ENCODE data around the gene MAP4K2. TPM values are rescaled to one million over a fixed set of nuclear protein-coding genes. Genes with fewer than 3 reads are reported as not detected.

MAP4K2 gene
- total RNA-seq, 1 donor: 70.8 TPM

GRCh38 chr11:64839335-64839734, 36.3 kb upstream of the MAP4K2 start:
- no peak for DNase-seq (ENCODE audit: low read depth in 2 of 3, low spot score in 2 of 3)

- no peak for DNase-seq (ENCODE audit: low read depth in 2 of 3, low spot score in 2 of 3)
Observed at GRCh38 chr11:64838600-64839334, 35.8 kb upstream of the MAP4K2 start.

GRCh38 chr11:64837887-64838351, 34.9 kb upstream of the MAP4K2 start:
- DNase-seq (ENCODE audit: low read depth in 2 of 3, low spot score in 2 of 3): no peak

GRCh38 chr11:64836448-64837072, 33.5 kb upstream of the MAP4K2 start:
- no peak for DNase-seq (ENCODE audit: low read depth in 2 of 3, low spot score in 2 of 3)

GRCh38 chr11:64835616-64836447, 32.8 kb upstream of the MAP4K2 start:
- no peak for DNase-seq (ENCODE audit: low read depth in 2 of 3, low spot score in 2 of 3)

GRCh38 chr11:64834723-64835615, 32.0 kb upstream of the MAP4K2 start:
- no peak for DNase-seq (ENCODE audit: low read depth in 2 of 3, low spot score in 2 of 3)

- DNase-seq (ENCODE audit: low read depth in 2 of 3, low spot score in 2 of 3): no peak
Observed at GRCh38 chr11:64834031-64834722, 31.2 kb upstream of the MAP4K2 start.

- DNase-seq (ENCODE audit: low read depth in 2 of 3, low spot score in 2 of 3): no peak
Observed at GRCh38 chr11:64833509-64833908, 30.5 kb upstream of the MAP4K2 start.

- no peak for DNase-seq (ENCODE audit: low read depth in 2 of 3, low spot score in 2 of 3)
Observed at GRCh38 chr11:64833198-64833502, 30.1 kb upstream of the MAP4K2 start.

GRCh38 chr11:64832467-64833197, 29.6 kb upstream of the MAP4K2 start:
- no peak for DNase-seq (ENCODE audit: low read depth in 2 of 3, low spot score in 2 of 3)

GRCh38 chr11:64831411-64831891, 28.4 kb upstream of the MAP4K2 start:
- no peak for DNase-seq (ENCODE audit: low read depth in 2 of 3, low spot score in 2 of 3)

GRCh38 chr11:64829536-64830251, 26.7 kb upstream of the MAP4K2 start:
- DNase-seq (ENCODE audit: low read depth in 2 of 3, low spot score in 2 of 3): no peak

- no peak for DNase-seq (ENCODE audit: low read depth in 2 of 3, low spot score in 2 of 3)
Observed at GRCh38 chr11:64827451-64827839, 24.4 kb upstream of the MAP4K2 start.

GRCh38 chr11:64826578-64827450, 23.8 kb upstream of the MAP4K2 start:
- DNase-seq (ENCODE audit: low read depth in 2 of 3, low spot score in 2 of 3): no peak

- DNase-seq (ENCODE audit: low read depth in 2 of 3, low spot score in 2 of 3): no peak
Observed at GRCh38 chr11:64826062-64826461, 23.0 kb upstream of the MAP4K2 start.

GRCh38 chr11:64823568-64824119, 20.6 kb upstream of the MAP4K2 start:
- DNase-seq (ENCODE audit: low read depth in 2 of 3, low spot score in 2 of 3): no peak

GRCh38 chr11:64817476-64817875, 14.5 kb upstream of the MAP4K2 start:
- DNase-seq (ENCODE audit: low read depth in 2 of 3, low spot score in 2 of 3): no peak
